Putamen (tissue), 1 donor: Measurements from ENCODE around the gene TNS1.
"Not testable (repeated sequence)": the region's sequence is repeated elsewhere in the genome, so short reads cannot be mapped to it uniquely, and the experiment has no call there.

Source experiments
- DNase-seq: peaks from one replicate; pipeline ENCODE4 v3.0.0-alpha.2; 2016; ENCODE audit warnings: low spot score

TNS1 gene

DNA sequence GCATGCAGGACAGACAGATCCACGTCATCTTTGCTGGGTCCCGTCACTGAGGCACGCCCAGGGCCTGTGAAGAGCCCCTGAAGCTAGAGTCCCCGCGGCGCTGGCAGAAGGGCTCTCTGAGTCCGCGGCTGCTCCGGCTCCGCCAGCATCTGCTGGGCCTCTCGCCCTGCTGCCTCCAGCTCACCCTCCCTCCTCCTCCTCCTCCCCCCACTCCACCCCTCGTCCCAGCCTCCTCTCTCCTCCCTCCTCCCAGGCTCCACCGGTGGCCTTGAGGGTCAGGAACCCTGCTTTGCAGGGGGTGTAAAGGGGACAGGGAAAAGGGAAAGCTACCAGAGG is at the start of gene TNS1:
TNS1 (minus strand) TSS at position 151 of the 336 bp plus-strand sequence; CDS start at position 28, 123 bp downstream.
- no peak for DNase-seq

DNA sequence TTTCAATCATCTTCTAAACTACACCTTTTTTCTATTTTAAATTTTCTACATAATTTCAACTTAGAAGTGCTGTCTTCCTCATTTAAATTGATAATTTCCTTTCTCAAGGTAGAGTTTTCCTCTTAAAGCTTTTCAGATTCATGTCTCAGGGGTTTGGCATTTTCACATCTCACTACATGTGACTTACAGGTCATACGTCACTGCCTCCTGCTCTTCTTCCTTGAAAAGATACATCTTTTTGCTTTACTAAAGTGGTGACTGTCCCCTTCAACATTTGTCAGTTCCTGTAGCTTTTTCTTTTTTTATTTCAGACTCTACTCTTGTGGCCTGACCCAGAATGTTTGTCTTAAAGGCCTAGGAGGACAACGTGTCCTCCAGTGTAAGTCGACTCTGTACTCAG is 49.1 kb upstream of the TNS1 start:
- DNase-seq, result no peak

GRCh38 chr2:218047536-218048225 is 44.9 kb upstream of the TNS1 start:
- DNase-seq, result no peak

GRCh38 chr2:218046238-218046637 is 43.4 kb upstream of the TNS1 start:
- peak; percentile 15 for DNase-seq

- DNase-seq, result not testable (repeated sequence)
Observed at GRCh38 chr2:218044599-218044998, 41.8 kb upstream of the TNS1 start.

DNA sequence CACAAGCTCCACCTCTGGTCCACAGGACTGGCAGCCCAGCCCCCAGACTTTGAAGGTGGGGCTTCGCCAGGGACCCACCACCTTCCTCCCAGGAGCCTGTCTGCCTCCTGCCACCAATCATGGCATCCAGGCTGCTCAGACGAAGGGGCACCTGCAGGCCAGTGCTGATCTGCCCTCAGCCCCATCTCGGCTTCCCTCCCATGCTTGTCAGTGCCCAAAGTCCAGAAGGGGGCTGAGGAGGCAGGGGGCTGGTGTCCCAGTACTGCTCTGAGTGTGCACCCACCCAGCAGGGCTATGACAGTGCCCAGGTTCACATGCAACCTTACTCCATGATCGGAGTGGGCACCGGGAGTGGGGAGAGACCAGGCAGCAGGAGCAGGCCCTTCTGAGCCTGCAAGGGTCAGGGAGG is 40.9 kb upstream of the TNS1 start:
- no peak for DNase-seq

- DNase-seq, result no peak
Observed at GRCh38 chr2:218043100-218043499, 40.3 kb upstream of the TNS1 start.

- no peak for DNase-seq
Observed at GRCh38 chr2:218041302-218042168, 38.7 kb upstream of the TNS1 start.

DNA sequence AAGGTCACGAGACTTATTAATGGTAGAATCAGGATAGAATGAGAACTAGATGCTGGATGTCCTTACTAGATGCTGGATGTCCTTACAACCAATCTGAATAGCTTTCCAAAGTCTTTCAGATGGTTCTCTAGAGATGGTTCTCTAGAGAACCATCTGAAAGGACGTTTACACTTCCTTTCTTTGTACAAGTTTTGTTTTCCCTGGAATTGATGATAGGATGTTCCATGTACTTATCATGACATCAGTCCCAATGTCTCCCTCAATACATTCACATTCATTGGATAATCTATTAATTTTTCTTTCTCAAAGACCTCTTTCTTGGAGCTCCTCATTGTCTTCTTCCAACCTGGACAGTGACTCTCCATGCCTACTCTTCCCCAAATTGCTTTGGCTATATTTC is 38.1 kb upstream of the TNS1 start:
- no peak for DNase-seq

DNA sequence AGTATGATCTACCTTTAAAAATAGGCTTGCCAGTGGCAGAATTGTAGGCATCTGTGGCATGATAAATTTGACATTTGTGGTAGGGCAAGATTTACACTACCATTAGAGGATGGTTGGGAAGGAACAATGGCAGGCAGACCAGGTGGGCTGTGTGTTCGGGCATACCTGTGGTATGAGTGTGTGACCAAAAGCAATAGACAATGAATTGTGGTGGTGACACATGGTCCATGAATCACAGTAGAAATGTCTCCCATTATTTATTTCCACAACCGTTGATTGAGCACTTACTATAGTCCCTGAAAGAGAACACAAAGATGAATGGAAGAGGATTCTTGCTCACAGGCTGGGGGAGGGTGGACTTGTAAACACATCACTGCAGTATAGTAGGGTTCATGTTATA is 36.4 kb upstream of the TNS1 start:
- DNase-seq, result no peak

DNA sequence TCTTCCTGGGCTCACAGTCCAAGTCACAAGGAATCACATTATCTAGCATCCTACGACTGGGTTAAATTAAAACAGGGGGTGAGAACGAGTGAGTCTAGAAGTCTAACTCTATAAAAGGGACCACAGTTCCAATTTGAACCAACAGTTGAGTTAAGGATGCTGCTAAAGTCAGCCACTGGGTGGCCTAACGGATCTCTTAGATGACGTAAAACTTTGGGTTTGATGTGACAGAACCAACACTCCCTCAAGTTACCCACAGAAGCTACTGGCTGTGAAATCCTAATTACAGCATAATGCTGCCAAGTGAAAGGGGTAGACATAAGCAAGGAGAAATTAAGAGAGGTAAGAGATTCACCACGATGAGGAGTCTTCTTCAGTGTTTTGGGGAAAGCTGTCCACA is 33.6 kb upstream of the TNS1 start:
- DNase-seq, result no peak

- no peak for DNase-seq
Observed at GRCh38 chr2:218035463-218036100, 32.8 kb upstream of the TNS1 start.

DNA sequence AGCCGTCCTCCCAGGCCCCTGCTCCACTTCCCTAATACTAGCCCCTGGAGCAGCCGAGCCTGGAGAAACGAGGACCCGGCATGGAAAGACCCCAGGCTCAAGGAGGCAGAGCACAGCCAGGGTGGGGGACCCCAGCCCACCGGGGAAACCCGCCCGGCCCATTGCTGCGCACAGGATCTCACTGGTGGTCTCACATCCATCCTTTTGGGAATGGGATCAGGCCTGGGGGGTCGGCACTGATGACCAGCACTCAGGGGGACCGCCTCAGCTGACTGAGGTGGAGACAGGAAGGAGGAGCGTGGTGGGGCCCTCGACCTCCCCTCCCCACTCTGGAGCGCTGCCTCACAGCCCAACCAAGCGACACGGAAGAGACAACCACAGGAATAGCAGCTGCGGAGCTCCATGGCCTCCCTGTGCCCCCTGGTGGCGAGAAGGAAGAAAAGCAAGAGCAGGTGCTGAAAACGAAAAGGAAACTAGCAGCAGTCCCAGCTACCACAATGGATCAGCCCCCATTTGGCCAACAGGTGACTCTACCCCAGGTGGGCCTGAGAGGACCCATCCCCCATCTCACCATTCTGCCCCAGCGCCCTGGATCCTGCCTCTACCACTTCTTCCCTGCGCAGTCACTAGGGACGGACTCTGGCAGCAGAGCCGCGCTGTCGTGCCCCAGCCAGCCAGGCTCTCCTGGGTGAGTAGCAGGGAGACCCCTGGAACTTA is 31.9 kb upstream of the TNS1 start:
- peak; percentile 64 for DNase-seq

DNA sequence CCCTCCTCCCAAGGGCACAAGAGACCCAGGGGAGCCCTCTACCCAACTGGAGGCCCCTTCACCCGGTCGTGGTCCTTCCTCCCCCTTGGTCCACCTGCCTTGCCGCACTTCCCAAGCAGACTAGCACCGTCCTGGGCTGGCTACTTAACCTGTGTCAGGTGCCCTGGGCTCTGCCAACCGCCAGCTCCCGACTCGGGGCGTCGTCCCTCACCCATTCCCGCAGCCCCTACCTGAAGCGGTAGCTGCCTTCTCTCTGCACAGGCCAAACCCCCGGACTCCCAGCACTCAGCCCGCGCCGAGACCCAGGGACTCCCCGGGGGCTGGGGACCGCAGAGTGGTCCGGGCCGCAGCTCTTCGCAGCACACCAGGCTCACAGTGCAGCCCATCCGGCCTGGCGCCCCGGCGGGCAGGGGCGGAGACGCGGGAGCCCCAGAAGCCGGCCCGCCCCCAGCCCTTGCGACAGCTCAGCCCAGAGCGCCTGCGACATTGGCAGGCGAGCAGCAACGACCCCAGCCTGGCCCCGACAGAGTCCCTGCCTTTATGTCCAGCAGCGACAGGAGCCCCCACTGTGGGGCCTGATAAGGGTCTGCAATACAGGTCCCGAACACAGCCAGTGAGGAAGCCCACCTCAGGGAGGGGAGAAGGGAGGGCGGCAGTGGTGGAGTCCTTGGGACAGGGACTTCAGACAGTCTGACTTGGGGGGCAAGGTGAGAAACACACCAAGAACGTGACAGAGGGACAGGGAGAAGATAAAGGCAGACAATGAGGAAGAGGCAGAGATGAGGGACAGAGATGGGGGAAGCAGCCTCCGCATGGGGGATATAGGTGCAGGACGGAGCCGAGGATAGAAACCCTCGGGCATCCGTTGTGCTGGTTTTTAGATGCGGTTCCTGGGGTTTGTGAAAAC is 31.0 kb upstream of the TNS1 start:
- no peak for DNase-seq

GRCh38 chr2:218033208-218033589 is 30.4 kb upstream of the TNS1 start:
- no peak for DNase-seq

- DNase-seq, result no peak
Observed at GRCh38 chr2:218032336-218033171, 29.8 kb upstream of the TNS1 start.

GRCh38 chr2:218031771-218032257 is 29.0 kb upstream of the TNS1 start:
- DNase-seq, result no peak

GRCh38 chr2:218031261-218031660 is 28.5 kb upstream of the TNS1 start:
- no peak for DNase-seq

- no peak for DNase-seq
Observed at GRCh38 chr2:218030409-218031195, 27.8 kb upstream of the TNS1 start.
